NCI-H82 treated with DMSO at 0.1 percent for 48 hours (cell line): Measurements from ENCODE around the gene SVBP.
A peak's percentile ranks its signal among the peaks of the same experiment; 100 is the strongest.
"Not testable (repeated sequence)": the region's sequence is repeated elsewhere in the genome, so short reads cannot be mapped to it uniquely, and the experiment has no call there.

ENCODE experiments used
- DNase-seq: peaks from one replicate; lab custom pipeline; 2025; ENCODE audit not compliant: unreplicated experiment; lab: John Stamatoyannopoulos, UW

SVBP gene, protein sequence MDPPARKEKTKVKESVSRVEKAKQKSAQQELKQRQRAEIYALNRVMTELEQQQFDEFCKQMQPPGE

DNA sequence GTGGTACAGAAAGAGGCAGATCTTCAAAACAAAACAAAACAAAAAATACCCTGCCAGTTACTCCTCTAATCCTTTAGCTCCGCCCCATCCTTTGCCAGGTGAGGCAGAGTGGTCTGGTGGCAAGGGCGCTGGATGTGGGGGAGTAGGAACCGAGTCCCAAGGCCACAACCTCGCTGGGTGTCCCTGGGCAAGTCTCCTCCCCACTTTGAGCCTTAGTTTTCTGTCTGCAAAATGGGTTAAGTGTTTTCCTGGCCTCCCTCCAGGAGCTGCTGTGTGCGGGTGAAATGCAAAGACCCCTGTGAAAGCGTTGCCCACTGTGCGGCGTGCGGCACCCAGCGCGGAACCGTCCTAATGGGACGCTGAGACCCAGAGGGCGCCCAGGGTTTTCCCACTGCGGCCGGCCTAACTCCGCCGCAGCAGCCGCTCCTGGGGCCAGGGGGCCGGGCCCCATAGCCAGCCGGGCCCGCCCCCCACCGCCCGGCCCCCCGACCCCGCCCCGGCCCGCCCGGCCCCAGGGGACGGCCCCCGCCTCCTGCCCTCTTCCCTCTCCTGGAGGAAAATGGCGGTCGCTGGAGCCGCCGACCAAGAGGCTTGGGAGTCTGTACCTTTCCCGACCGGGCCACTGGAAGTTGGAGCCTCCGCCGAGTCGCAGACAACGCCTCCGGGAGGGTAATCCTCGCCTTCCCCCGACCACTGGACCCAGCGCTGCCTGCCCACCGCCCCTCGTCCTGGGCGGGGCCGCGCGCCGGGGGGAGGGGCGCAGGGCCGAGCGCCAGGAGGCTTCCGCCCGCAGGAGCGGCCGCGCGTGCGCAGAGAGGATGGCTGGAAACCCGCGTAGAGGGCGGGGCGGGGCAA, at the start of gene SVBP, which contains the start of gene ERMAP:
SVBP (minus strand) TSS at position 813 of the 855 bp plus-strand sequence. CDS start 853 bp downstream, outside the sequence.
ERMAP (plus strand) TSS at position 538 of the 855 bp plus-strand sequence. CDS start 13,327 bp downstream, outside the sequence.
- DNase-seq, result peak; percentile 76

DNA sequence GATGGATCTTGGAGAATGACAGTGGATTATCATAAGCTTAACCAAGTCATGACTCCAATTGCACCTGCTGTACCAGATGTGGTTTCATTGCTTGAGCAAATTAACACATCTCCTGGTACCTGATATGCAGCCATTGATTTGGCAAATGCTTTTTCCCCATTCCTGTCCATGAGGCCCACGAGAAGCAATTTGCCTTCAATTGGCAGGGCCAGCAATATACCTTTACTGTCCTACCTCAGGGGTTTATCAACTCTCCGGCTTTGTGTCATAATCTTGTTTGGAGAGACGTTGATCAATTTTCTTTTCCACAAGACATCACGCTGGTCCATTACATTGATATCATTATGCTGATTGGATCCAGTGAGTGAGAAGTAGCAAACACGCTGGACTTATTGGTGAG, 49.4 kb upstream of the SVBP start:
- DNase-seq, result peak; percentile 67

GRCh38 chr1:42861014-42861399, 43.8 kb upstream of the SVBP start:
- no peak for DNase-seq

- no peak for DNase-seq
Observed at GRCh38 chr1:42860339-42861013, 43.3 kb upstream of the SVBP start.

- not testable (repeated sequence) for DNase-seq
Observed at GRCh38 chr1:42859366-42859765, 42.2 kb upstream of the SVBP start.

DNA sequence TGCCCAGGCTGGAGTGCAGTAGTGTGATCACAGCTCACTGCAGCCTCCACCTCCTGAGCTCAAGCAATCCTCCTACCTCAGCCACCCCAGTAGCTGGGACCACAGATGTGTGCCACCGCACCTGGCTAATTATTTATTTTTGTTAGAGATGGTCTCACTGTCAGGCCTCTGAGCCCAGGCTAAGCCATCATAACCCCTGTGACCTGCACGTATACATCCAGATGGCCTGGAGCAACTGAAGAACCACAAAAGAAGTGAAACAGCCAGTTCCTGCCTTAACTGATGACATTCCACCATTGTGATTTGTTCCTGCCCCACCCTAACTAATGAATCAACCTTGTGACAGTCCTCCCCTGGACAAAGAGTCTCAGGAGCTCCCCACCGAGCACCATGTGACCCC, 39.4 kb upstream of the SVBP start:
- DNase-seq, result not testable (repeated sequence)

DNA sequence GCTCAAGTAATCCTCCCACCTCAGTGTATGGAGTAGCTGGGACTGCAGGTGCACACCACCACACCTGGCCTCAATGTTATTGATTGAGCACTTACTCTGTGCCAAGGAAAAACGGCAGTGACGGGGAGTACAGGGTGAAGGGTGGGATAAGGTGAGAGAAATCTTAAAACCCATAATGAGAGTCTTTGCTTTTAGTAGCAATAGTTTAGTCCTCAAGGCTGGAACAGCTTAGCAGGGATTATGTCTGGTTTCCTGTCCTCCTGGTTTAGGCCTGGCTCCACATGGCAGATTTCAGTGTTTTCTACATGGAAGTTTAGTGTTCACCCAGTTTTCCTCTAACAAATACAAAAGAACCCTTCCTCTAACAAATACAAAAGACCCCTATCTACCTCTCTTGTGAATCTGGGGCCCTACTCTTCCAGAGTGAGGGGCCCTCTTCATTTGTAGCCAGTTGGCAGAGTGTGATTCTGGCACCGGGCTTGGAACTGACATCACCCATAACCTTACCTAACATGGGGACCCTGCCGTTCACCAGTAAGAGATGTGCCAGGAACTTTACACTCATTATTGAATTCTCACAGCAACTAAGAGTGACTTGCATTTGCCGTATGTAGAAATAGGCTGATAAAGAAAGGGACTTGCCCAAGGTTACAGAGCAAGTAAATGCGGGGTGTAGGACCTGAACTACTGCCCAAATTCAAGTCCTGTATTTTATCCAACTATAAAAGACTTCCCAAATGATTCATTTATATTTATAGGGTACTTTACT, 36.1 kb upstream of the SVBP start:
- DNase-seq, result peak; percentile 63

DNA sequence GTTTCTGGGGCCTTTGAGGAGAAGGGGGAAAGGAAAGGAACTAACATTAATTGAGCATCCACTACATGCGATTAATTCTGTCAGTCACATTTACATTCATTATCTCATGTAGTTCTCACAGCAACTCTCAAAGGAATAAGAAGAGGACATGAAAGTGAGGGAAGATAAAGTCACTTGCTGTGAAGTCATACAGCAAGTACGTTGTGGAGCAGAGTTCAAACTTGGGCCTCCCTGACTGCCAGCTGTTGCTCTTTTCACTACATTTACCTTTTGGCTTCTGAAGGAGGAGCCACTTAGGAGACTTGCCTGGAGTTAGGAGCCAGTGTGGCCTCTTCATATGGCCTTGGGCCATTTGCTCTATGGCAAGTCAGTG, 35.4 kb upstream of the SVBP start:
- no peak for DNase-seq

DNA sequence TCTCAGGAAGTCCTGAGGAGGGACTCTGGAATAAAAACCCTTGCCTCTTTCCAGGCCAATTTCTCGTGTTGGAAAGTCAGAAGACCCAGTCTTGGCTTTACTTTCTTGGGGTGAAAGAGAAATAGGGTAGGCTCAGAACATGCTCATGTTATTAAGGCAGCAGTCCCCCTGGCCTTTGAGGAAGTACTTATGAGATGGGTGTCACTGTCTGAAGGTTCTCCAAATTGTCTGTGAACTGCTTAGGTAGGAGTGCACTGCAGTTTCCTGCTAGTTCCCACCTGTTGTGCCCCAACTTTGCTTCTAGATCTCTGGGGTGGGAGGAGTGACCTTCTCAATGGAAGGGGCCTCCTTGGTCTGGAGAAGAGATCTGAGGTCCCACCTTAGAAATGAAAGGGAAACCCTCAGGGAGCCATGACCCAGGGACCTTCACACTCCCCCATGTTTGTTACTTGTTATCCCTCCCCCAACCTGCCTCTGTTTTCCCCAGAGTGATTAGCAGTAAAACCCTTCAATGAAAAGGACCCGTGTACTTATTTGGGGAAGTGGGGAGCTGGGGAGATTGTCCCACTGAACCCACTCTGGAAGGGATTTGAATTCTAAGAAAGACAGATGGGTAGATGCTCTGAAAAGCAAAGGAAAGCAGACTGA, 34.9 kb upstream of the SVBP start:
- no peak for DNase-seq

GRCh38 chr1:42851420-42851819, 34.2 kb upstream of the SVBP start:
- no peak for DNase-seq

DNA sequence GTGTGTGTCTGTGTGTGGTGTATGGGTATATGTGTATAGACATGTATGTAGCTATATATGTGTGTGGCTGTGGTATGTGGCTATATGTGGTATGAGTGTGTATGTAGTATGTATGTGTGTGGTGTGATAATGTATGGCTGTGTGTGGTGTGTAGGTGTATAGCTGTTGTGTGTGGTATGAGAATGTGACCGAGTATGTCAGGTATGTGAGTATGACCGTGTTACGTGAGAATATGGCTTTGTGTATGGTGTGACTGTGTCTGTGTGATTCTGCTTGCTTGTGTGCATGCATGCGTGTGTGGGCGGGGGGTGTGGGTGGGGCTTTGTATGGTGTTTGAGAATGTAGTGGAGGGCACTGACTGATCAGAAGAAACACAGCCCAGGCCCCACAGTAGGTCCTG, 32.7 kb upstream of the SVBP start:
- DNase-seq, result no peak

GRCh38 chr1:42848823-42849537, 31.8 kb upstream of the SVBP start:
- no peak for DNase-seq

- no peak for DNase-seq
Observed at GRCh38 chr1:42847721-42848460, 30.7 kb upstream of the SVBP start.

DNA sequence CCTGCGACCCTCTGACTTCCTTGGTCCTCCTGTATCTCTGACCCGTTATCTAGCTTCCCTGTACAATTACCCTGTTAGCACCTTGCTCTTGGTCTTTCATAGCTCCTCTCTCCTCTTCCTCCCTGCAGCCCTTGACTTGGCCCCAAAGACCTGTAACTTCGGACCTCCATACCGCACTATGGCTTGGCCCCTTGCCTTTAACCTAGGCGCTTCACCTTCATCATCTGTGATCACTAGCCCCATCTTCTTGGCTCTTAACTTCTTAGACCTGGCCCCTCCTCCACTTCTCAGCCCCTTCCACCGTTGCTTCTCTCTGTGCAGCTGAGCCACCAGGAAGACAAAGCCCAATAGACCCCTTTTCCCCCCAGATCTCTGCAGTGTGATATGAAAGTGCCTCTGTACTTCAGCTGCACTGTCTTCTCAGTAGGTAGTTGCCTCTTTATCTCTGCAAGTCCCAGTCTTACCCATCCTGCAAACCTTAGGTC, 30.0 kb upstream of the SVBP start:
- no peak for DNase-seq

DNA sequence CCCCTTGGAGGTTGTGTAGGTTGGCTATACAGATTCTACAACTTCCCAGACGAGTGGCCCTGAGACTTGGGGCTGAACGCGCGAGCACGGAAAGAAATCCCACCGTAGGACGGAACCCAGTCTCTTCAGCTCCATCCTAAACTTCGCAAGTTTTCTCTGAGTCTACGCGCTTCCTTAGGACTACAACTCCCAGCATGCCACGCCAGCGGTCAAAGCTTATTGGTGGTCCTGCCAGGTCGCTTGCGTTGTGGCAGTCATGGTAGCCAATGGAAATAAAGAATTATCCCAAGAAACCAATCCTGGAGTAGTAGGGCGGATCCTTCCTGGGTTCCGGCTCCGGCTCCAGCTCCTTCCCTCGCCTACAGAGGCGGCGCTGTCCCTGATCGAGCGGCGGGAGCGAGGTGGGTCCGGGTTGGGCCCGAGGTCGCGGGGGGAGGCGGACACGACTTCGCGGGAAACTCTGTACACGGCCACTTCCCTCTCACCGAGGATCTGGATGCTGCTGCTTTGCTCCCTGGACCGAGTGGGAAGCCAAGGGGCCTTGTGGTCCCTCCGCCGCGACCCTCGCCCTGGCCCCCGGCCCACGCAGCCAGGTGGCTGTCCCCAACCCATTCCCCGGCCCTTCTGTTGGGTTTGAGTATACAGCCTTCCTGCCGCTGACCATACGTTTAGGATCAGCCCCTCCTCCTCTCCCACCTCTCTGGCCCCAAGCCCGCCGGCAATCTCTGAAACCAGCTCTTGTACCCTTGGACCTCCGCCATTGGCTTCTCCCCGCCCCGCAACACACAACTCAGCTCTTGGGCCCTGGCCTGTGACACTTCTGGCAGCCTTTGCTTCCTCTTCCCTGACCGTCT, 29.3 kb upstream of the SVBP start, which contains the start of gene ZNF691:
ZNF691 (plus strand) TSS at position 357 of the 854 bp plus-strand sequence. CDS start 3,046 bp downstream, outside the sequence.
- peak; percentile 96 for DNase-seq

- DNase-seq, result peak; percentile 56
Observed at GRCh38 chr1:42845866-42846256, 28.7 kb upstream of the SVBP start.

DNA sequence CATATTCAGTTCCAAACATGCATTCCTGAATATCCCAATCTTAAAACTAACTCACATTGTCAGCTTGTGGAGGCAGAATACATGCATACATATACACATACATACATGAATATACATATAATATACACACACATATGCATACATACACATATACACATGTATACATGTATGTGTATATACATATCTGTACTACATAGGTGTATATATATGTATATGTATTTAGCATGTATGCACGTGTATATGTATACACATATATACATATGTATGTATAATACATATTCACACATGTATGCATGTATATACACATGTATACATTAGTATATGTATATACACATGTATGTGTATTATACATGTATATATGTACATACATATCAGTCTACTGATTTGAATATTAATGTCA, 28.0 kb upstream of the SVBP start:
- no peak for DNase-seq

GRCh38 chr1:42844592-42845140, 27.5 kb upstream of the SVBP start:
- DNase-seq, result no peak
